GM12873 (cell line): Measurements from ENCODE around the gene PHB1.
A peak's percentile ranks its signal among the peaks of the same experiment; 100 is the strongest.

Experiments
- CTCF ChIP-seq: IDR thresholded peaks from 2 replicates; pipeline ENCODE4 v1.5.1; 2012; ENCODE audit warnings: low read depth, mild to moderate bottlenecking, moderate library complexity, low read length, control low read depth; ENCODE audit not compliant: insufficient read depth; ENCODE audit errors: missing control alignments

Gene PHB1

DNA sequence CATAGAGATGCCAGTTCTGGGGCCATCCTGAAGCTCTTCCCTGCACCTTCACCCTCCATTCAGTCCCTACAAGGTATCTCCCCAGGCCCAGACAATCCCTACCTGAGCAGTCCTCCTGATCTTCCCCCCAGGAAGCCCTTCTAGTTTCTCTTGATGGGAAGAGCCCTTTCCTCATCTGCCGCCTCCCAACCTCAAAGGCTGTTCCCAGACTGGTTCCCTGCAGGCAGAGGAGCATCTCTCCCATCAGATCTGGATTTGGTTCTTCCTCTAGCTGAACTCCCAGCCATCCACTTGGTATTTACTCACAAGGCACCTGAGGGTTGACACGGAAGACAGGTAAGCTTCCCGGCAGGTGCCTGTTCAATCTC, 24.6 kb upstream of the PHB1 start:
- no peak for TF ChIP-seq CTCF

GRCh38 chr17:49438436-49439278, 24.0 kb upstream of the PHB1 start:
- TF ChIP-seq CTCF = no peak

- TF ChIP-seq CTCF = no peak
Measured at GRCh38 chr17:49437696-49438435, 23.2 kb upstream of the PHB1 start.

DNA sequence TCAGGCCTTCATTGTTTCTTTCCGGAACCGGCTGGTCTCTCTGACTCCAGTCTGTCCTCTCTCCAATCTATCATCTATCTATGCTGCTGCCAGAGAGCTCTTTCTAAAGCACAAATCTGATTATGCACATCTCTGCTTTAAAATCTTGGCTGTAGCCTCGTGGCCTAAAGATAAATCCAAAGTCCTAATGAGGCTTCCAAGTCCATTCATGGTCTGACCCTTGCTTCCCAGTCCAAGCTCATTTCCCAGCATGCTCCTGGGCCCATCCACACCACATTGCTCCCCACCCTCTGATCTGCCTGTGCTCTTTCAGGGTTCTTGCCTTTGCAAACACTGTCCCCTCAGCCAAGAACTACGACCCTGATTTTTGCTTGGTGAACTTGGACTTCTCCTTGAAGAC, 21.5 kb upstream of the PHB1 start:
- no peak for TF ChIP-seq CTCF

GRCh38 chr17:49435671-49436029, 21.0 kb upstream of the PHB1 start:
- TF ChIP-seq CTCF = no peak

DNA sequence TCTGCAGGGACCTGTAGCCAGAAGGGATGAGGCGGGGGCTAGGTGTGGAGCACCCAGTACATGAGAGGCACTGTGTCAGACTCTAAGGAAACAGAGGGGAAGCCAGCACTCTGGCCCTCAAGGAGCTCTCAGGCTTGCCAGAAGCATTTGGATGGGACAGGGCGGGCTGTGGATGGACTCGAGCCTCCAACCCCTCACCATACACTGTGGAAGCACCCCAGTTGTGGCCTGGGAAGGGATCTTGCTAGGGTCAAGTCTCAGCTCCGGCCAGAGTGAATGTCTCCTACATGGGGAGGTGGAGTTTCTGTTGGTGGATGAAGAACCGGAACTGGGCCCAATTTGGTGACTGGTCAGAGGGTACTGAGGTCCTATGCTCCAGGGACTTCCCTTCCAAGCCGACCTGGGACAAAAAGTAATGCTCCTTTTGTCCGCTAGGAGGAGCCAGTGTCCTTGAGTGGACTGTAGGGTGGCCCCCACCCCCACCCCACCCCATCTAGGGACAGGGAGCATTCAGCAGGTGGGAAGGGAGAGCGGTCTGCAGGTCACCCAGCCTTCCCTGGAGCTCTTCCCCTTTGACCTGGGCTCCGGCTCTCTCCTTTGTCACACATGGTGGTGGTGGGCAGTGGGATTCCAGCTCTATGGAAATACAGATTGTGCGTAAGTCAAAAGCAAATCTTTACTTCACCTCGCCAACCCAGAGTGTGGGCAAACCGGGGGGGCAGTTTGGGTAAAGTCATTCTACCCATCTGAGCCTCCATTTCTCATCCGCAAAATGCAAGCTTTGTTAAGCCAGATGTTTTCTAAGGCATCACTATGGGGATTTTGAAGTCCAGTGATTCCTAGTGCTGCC, 20.4 kb upstream of the PHB1 start:
- TF ChIP-seq CTCF = peak; percentile 81

- no peak for TF ChIP-seq CTCF
Measured at GRCh38 chr17:49433000-49433694, 18.5 kb upstream of the PHB1 start.
